Heart left ventricle (tissue), 16 donors: ENCODE measurements around the gene ZMIZ1. TPM values are rescaled to one million over a fixed set of nuclear protein-coding genes. Genes with fewer than 3 reads are reported as not detected.

Source experiments
- ATAC-seq, 4 donors: fragments of 200-7000 bp; cut with Tn5 transposase; one replicate each; pipeline ENCODE4 v1.9.1; 2020 to 2022; ENCODE audit warnings: moderate library complexity in 4 of 4, mild to moderate bottlenecking in 3 of 4, moderate number of reproducible peaks in 1 of 4
- DNase-seq, 5 donors: peaks; one replicate each; pipeline ENCODE4 v3.0.0-alpha.2; 2020
- H3K27ac ChIP-seq, 12 donors: fragments of 200-600 bp; sonication (generic) in 4 of 12; one replicate each; pipeline versions ENCODE4 v1.5.0 to v1.8.0; 2016 to 2022; ENCODE audit warnings: mild to moderate bottlenecking in 2 of 12
- H3K27me3 ChIP-seq, 9 donors: fragments of 200-600 bp; sonication (generic) in 2 of 9; one replicate each; pipeline versions ENCODE4 v1.5.1 to v1.8.0; 2016 to 2022; ENCODE audit warnings: mild to moderate bottlenecking in 3 of 9
- H3K36me3 ChIP-seq, 9 donors: fragments of 200-600 bp; sonication (generic) in 2 of 9; one replicate each; pipeline versions ENCODE4 v1.5.0 to v1.8.0; 2018 to 2022; ENCODE audit warnings: mild to moderate bottlenecking in 2 of 9
- H3K4me1 ChIP-seq, 12 donors: fragments of 200-600 bp; sonication (generic) in 4 of 12; one replicate each; pipeline versions ENCODE4 v1.5.0 to v1.8.0; 2016 to 2022; ENCODE audit warnings: mild to moderate bottlenecking in 3 of 12
- H3K4me3 ChIP-seq, 12 donors: fragments of 200-600 bp; sonication (generic) in 4 of 12; one replicate each; pipeline versions ENCODE4 v1.5.0 to v1.8.0; 2017 to 2022; ENCODE audit warnings: mild to moderate bottlenecking in 9 of 12, moderate library complexity in 4 of 12
- H3K9me3 ChIP-seq, 12 donors: fragments of 200-600 bp; sonication (generic) in 4 of 12; one replicate each; pipeline versions ENCODE4 v1.5.0 to v1.8.0; 2016 to 2022; ENCODE audit warnings: mild to moderate bottlenecking in 1 of 12
- POLR2A ChIP-seq, 2 donors: fragments of 450-650 bp; IDR thresholded peaks; one replicate each; pipeline ENCODE4 v1.6.1; 2017; ENCODE audit warnings: antibody characterized with exemption in 2 of 2, mild to moderate bottlenecking in 2 of 2, moderate library complexity in 2 of 2
- WGBS, 4 donors: extraction: QIAGEN DNeasy Blood & Tissue Kit in 2 of 4; methylation state at CpG; one replicate each; pipeline versions ENCODE4 v1.1.5 to v1.1.7; 2013 to 2018; 5-methylcytosine and 5-hydroxymethylcytosine counted together
- intact Hi-C, 10 donors: fragments of 100-400 bp; cut with DNase I; formaldehyde crosslinking; loops; one replicate each; pipeline versions ENCODE4 v1.11.1 to v1.14.2; 2022
- polyA plus RNA-seq, 2 donors: library from polyadenylated mRNA; stranded (reverse); fragments of 200-250 nt; gene quantifications; one replicate each; pipeline ENCODE4 v1.2.3, GENCODE V29; 2013
- total RNA-seq, 9 donors: library from RNA; depleted of rRNA in 2 of 9; stranded (reverse); fragments of >200 nt in 2 of 9; fragmentation: NEBNext Ultra II Directional in 3 of 9; extraction: Animal tissue kit (Norgen Biotek cat#: 25700) in 3 of 9; gene quantifications; one replicate each; pipeline versions ENCODE4 v1.1.0 to v1.2.4, GENCODE V29; 2016 to 2023
- TF ChIP-seq, protein P1 (sequence below), 12 donors: fragments of 200-600 bp; sonication (generic) in 4 of 12; IDR thresholded peaks; one replicate each; pipeline versions ENCODE4 v1.5.0 to v1.8.0; 2018 to 2022; ENCODE audit warnings: antibody characterized with exemption in 12 of 12, mild to moderate bottlenecking in 5 of 12
- donor health status: ischemic (EF 13 %, LVEDD 7.1; RV severe dilation, severe dysfunction).
- donor health status: healthy with polysubstance abuse.
- donor health status: DM: no; HTN: yes; CAD: no.
- donor health status: DM: no; HTN: no; CAD: no.
- donor health status: ischemic (EF 25% LVEDD 6.9; RV normal size, moderate dysfunction).
- donor health status: ischemic (EF 25% LVEDD 5.7; RV mildly dilated, moderate dysfunction).
- donor health status: healthy.
- donor health status: DM: yes; HTN: yes; CAD: no.
- donor health status: ischemic (EF 35%, LVEDD 5.7; RV mildly dilated, moderate dysfunction).
- donor health status: nonischemic (EF 11% LVEDD 7.7; RV severe dilation, severe dysfunction).
- donor health status: DM: yes; HTN: yes; CAD: no.
- donor health status: PGD.
- donor health status: ischemic (EF 29% LVEDD 5.4; RV normal size, mild dysfunction).
- donor health status: nonischemic (EF 23%, LVEDD 6.1; RV moderate dilation, normal function).

The ZMIZ1 gene
- total and polyA plus RNA-seq, 11 donors: 19.7 to 75.4 (median 49.2) TPM

DNA sequence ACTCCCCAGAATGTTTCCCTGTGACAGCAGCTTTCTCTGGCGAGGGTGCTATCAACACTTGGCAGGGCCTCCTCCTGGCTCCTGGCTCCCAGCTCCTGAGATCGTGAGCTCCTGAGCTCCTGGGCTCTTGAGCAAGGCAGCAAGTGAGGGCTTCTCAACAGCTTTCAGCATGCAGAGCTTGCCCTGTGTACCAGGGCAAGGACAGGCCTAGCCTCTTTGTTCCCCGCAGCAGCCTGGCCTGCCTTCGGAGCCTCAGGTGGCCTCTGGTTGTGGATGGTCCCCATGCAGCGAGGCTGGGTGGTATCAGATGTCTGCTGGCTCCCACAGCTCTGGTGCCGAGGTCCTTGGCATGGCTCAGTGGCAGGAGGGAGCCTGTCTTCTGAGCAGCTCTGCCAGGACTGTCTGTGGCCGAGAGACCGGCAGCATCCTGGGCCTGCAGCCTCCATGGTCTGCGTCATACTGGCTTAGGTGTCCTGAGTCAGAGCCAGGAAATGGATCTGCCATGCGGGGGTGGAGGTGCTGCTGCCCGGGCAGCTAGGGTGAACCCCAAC is 44.2 kb downstream of the ZMIZ1 start:
- 30 to 38% (median 34%) methylated on average over 10 to 11 of the region's 11 CpGs for WGBS, 4 donors
- Histone ChIP-seq H3K36me3 (peaks cover 0 to 20% (median 12%) of the 10 kb centered on the region in 9 donors), H3K9me3 (no peaks in the 10 kb centered on the region), H3K4me1 (peaks cover 22 to 99% (median 86%) of the 10 kb centered on the region in 12 donors), H3K27ac (peak overlapping the region; percentile 22 to 96 (median 86)), H3K4me3 (no peak overlapping the region), H3K27me3 (no peaks in the 10 kb centered on the region)
- peak in 3 of 5 donors; percentile 56 to 89 (median 71) for DNase-seq
- TF ChIP-seq POLR2A (IDR thresholded peaks at IDR 0.05): no peak
- TF ChIP-seq, protein P1, sequence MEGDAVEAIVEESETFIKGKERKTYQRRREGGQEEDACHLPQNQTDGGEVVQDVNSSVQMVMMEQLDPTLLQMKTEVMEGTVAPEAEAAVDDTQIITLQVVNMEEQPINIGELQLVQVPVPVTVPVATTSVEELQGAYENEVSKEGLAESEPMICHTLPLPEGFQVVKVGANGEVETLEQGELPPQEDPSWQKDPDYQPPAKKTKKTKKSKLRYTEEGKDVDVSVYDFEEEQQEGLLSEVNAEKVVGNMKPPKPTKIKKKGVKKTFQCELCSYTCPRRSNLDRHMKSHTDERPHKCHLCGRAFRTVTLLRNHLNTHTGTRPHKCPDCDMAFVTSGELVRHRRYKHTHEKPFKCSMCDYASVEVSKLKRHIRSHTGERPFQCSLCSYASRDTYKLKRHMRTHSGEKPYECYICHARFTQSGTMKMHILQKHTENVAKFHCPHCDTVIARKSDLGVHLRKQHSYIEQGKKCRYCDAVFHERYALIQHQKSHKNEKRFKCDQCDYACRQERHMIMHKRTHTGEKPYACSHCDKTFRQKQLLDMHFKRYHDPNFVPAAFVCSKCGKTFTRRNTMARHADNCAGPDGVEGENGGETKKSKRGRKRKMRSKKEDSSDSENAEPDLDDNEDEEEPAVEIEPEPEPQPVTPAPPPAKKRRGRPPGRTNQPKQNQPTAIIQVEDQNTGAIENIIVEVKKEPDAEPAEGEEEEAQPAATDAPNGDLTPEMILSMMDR (IDR thresholded peaks at IDR 0.05): no peak
- intact Hi-C loops: loop anchor here in 3 of 10 donors (2.0 to 5.0 kb wide), 2 partner anchors 34 to 41 kb away; no protein-coding TSS in a partner anchor
- ATAC-seq: peak; percentile 39 to 81 (median 68)

DNA sequence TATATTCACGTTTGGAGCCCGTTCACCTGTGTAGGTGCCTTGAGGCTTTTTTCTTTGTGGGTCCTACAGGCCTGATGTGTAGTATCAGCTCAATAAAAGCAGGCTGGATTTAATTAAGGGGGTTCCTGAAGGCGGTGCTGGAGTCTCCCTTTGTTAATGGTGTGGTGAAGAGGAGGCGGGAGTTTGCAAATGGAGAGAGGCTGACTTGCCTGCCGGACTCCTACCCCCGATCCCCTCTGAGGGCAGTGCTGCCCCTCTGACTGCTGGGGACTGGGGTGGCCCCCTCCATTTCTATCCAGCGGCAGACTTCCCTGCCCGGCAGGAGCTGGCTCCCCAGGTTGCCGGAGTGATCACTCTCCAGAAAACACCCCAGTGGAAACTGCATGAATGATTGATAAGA is 45.1 kb downstream of the ZMIZ1 start:
- no peaks in the 10 kb centered on the region for H3K9me3 ChIP-seq
- no peak for TF ChIP-seq POLR2A (IDR thresholded peaks at IDR 0.05)
- TF ChIP-seq, protein P1 (IDR thresholded peaks at IDR 0.05): no peak
- no peak for DNase-seq
- peaks cover 0 to 22% (median 12%) of the 10 kb centered on the region in 9 donors for H3K36me3 ChIP-seq
- ATAC-seq: no peak
- H3K27me3 ChIP-seq: no peaks in the 10 kb centered on the region
- intact Hi-C loops: loop anchor here in 3 of 10 donors (2.0 to 5.0 kb wide), 2 partner anchors 35 to 42 kb away; no protein-coding TSS in a partner anchor
- 50 to 73% (median 70%) methylated on average over 9 of the region's 9 CpGs for WGBS, 4 donors
- peak overlapping the region; percentile 59 to 96 (median 86) for H3K27ac ChIP-seq
- H3K4me1 ChIP-seq: peaks cover 21 to 99% (median 86%) of the 10 kb centered on the region in 12 donors
- H3K4me3 ChIP-seq: no peak overlapping the region

DNA sequence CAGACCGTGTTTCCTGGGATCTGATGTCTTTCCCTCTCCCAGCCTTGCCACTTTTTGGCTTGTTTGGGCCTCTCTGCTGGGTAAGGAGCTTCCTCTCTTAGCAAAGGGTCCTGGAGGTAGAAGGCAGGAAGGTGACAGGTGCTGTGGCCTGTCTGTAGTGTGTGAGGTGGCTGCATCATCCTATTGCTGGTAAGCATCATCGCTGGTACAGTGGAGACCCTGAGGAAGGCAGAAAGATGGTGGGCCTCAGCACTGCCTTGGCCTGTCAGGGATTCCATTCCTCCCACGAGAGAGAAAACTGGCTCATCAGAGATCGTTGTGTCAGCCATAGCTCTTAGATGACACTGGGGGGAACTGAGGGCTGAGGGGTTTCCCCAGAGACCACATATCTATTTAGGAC is 46.5 kb downstream of the ZMIZ1 start:
- no peak for DNase-seq
- Histone ChIP-seq H3K27ac (peak overlapping the region in 11 of 12 donors; percentile 1 to 94 (median 64)), H3K36me3 (peaks cover 0 to 35% (median 26%) of the 10 kb centered on the region in 9 donors), H3K9me3 (no peaks in the 10 kb centered on the region), H3K4me1 (peaks cover 21 to 99% (median 83%) of the 10 kb centered on the region in 12 donors), H3K27me3 (no peaks in the 10 kb centered on the region), H3K4me3 (no peak overlapping the region)
- 58 to 66% (median 61%) methylated on average over 3 to 4 of the region's 4 CpGs for WGBS, 4 donors
- ATAC-seq: no peak
- intact Hi-C loops: no loop called here
- TF ChIP-seq, protein P1 (IDR thresholded peaks at IDR 0.05): no peak
- no peak for TF ChIP-seq POLR2A (IDR thresholded peaks at IDR 0.05)

DNA sequence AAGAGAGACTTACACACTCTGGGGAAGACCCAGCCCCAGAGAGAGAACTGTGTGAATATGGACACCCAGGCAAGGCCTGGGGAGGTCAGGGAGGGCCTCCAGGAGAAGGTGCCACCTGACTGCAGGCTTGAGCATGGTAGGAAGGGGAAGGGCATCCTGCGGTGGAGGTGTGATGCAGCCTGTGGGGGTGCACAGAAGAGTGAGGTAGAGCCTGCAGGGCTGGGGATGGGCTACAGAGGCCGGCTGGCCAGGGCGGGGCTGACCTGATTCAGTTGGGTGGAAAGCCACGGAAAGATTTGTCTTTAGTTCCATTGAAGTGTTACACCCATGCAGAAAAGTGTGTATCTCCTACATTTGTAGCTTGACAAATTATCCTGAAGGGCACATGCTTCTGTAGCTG is 47.6 kb downstream of the ZMIZ1 start:
- WGBS, 4 donors: 61 to 68% (median 65%) methylated on average over 4 of the region's 4 CpGs
- no peaks in the 10 kb centered on the region for H3K27me3 ChIP-seq
- peaks cover 21 to 99% (median 81%) of the 10 kb centered on the region in 12 donors for H3K4me1 ChIP-seq
- H3K9me3 ChIP-seq: no peaks in the 10 kb centered on the region
- ATAC-seq: no peak
- H3K27ac ChIP-seq: peak overlapping the region in 11 of 12 donors; percentile 8 to 94 (median 61)
- no peak for TF ChIP-seq POLR2A (IDR thresholded peaks at IDR 0.05)
- DNase-seq: no peak
- H3K36me3 ChIP-seq: peaks cover 0 to 35% (median 27%) of the 10 kb centered on the region in 9 donors
- no peak overlapping the region for H3K4me3 ChIP-seq
- intact Hi-C loops: no loop called here
